Progenitor cell of endocrine pancreas (in vitro differentiated cells): ENCODE measurements around the gene CGNL1. TPM values are rescaled to one million over a fixed set of nuclear protein-coding genes. Genes with fewer than 3 reads are reported as not detected.

Experiments
- DNase-seq: peaks from one replicate; pipeline ENCODE4 v3.0.0; 2021; ENCODE audit warnings: low spot score; ENCODE audit not compliant: unreplicated experiment
- H3K27ac Mint-ChIP-seq: 2 replicates; pipeline ENCODE4 v1.8.0; 2021; ENCODE audit warnings: mild to moderate bottlenecking, moderate library complexity, mixed read lengths
- H3K27me3 Mint-ChIP-seq: 2 replicates; pipeline ENCODE4 v1.8.0; 2021; ENCODE audit warnings: mixed read lengths
- H3K36me3 Mint-ChIP-seq: 2 replicates; pipeline ENCODE4 v1.8.0; 2022; ENCODE audit warnings: mixed read lengths; ENCODE audit not compliant: insufficient read depth
- H3K4me1 Mint-ChIP-seq: 2 replicates; pipeline ENCODE4 v1.8.0; 2021; ENCODE audit warnings: low read depth, mixed read lengths
- H3K4me3 Mint-ChIP-seq: 2 replicates; pipeline ENCODE4 v1.8.0; 2021; ENCODE audit warnings: low read depth, mild to moderate bottlenecking, moderate library complexity, mixed read lengths
- H3K9me3 Mint-ChIP-seq: 2 replicates; pipeline ENCODE4 v1.8.0; 2021; ENCODE audit warnings: low read depth, mixed read lengths
- CTCF ChIP-seq: fragments of 200-600 bp; sonication (generic); IDR thresholded peaks from one replicate; pipeline ENCODE4 v1.5.0; 2021; ENCODE audit warnings: antibody characterized with exemption, mild to moderate bottlenecking; ENCODE audit not compliant: unreplicated experiment
- total RNA-seq: library from RNA; stranded (reverse); gene quantifications from 2 replicates; pipeline ENCODE4 v1.2.1, GENCODE V29; 2021

CGNL1 gene
- total RNA-seq, 1 donor from 2014 or later = 41.9 TPM

DNA sequence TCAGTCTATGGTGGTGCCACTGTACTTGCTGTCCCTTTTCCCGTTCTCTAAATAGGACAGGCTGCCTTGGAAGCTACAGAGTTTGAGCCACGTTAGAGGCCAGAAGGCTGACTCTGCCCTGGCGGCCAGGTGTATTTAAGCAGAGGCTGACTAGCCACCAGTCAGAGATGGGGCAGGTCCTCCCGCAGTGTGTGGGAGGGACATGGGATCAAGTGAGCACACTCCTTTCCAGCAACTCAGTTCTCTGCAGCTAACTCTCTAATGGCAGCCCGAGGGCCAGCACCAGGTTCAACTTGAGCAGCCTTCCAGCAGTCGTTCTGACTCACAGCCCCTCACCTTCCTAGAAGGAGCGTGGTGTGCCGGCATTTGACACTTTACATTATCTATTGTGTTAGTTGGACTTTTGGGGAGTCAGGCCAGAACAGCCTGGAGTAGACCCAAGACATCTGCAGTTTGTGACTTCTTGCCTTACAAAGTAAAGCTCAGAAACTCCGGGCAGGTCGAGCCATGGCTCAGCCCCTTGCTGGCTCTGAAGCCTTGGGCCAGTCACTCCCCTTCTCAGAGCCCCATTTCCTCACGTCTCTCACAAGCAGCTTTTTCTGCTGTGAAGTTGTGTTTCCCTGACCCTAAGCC lies 168.7 kb downstream of the CGNL1 start:
- H3K27ac Mint-ChIP-seq = no peak overlapping the region
- no peaks in the 10 kb centered on the region for H3K27me3 Mint-ChIP-seq
- H3K4me3 Mint-ChIP-seq = no peak overlapping the region
- no peak for DNase-seq
- no peak for TF ChIP-seq CTCF
- H3K9me3 Mint-ChIP-seq = no peaks in the 10 kb centered on the region
- H3K4me1 Mint-ChIP-seq = peaks cover 14% of the 10 kb centered on the region
- H3K36me3 Mint-ChIP-seq = peaks cover 24% of the 10 kb centered on the region

DNA sequence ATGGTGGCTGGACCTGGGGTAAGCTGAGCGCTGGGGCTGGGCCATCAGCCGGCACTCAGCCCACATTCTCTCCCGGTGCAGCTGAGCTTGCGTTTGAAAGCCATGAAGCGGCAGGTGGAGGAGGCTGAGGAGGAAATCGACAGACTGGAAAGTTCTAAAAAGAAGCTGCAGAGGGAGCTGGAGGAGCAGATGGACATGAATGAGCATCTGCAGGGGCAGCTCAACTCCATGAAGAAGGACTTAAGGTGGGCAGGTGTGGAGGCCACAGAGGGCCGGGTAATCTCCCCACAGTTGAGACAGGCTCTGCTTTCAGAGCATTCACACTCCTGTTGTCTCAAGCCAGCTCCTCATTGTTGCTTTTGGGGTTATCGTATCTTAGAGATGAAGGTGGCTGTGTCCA lies 169.7 kb downstream of the CGNL1 start:
- H3K27ac Mint-ChIP-seq = no peak overlapping the region

DNA sequence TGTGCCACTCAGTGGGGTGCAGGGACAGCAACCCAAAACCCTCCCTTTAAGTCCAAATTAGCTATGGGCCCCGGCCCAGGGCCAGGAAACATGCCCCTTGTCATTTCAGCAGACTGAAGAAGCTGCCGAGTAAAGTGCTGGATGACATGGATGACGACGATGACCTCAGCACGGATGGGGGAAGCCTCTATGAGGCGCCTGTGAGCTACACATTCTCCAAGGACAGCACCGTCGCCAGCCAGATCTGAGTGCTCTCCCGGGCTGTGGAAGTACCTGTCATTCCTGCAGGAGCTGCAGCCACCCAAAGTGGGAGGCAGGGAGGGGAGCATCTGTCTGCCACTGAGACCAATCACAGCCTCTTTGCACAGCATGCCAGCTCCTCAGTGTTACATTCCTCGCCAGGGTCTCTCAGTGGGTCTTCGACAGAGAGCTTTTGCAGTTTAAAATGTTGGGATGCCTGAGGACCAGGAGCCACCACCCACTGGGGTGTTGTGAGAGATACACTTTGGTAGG lies 171.0 kb downstream of the CGNL1 start:
- no peaks in the 10 kb centered on the region for H3K9me3 Mint-ChIP-seq
- no peak for DNase-seq
- H3K4me1 Mint-ChIP-seq = peaks cover 24% of the 10 kb centered on the region
- TF ChIP-seq CTCF = no peak
- no peaks in the 10 kb centered on the region for H3K27me3 Mint-ChIP-seq
- no peak overlapping the region for H3K27ac Mint-ChIP-seq
- peaks cover 20% of the 10 kb centered on the region for H3K36me3 Mint-ChIP-seq
- H3K4me3 Mint-ChIP-seq = no peak overlapping the region

More for the DNA sequence above, 169.7 kb downstream of the CGNL1 start:
- no peak for DNase-seq
- Mint-ChIP-seq H3K36me3 (peaks cover 18% of the 10 kb centered on the region), H3K27me3 (no peaks in the 10 kb centered on the region), H3K9me3 (no peaks in the 10 kb centered on the region), H3K4me3 (no peak overlapping the region), H3K4me1 (peaks cover 15% of the 10 kb centered on the region)
- TF ChIP-seq CTCF = no peak

DNA sequence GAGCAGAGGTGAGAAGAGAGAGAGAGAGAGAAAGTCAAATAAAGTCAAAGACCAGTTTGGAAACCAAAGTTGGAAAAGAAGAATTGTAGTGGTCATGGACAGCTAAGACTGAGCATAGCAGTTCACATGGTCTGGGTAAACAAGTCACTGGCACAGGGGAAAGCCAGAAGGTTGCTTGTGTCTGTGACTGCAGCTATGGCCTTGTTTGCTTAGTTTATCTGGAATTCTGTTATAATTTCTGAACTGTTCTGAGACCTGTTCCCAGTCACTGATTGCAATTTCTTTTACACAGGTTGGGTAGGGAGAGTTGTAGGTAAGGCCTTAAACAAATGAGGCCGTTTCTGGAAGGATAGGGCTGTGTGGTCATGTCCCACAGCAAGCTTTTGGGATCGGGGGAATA lies 172.0 kb downstream of the CGNL1 start:
- DNase-seq = no peak
- H3K9me3 Mint-ChIP-seq = no peaks in the 10 kb centered on the region
- H3K27ac Mint-ChIP-seq = peak overlapping the region; percentile 43
- H3K27me3 Mint-ChIP-seq = no peaks in the 10 kb centered on the region
- no peak overlapping the region for H3K4me3 Mint-ChIP-seq
- H3K4me1 Mint-ChIP-seq = peaks cover 28% of the 10 kb centered on the region
- H3K36me3 Mint-ChIP-seq = peaks cover 20% of the 10 kb centered on the region
- TF ChIP-seq CTCF = no peak

GRCh38 chr15:57548835-57549234 lies 172.5 kb downstream of the CGNL1 start:
- Mint-ChIP-seq H3K27me3 (no peaks in the 10 kb centered on the region), H3K9me3 (no peaks in the 10 kb centered on the region), H3K36me3 (peaks cover 20% of the 10 kb centered on the region), H3K4me3 (no peak overlapping the region), H3K27ac (peak overlapping the region; percentile 11), H3K4me1 (peaks cover 28% of the 10 kb centered on the region)
- DNase-seq = no peak
- TF ChIP-seq CTCF = no peak
